ENCODE data around the gene EPS8L3. TPM values are rescaled to one million over a fixed set of nuclear protein-coding genes. Genes with fewer than 3 reads are reported as not detected.

The EPS8L3 gene
- total and polyA plus RNA-seq, 2 of the 8 experiments (the other 6 are each of a cell fraction or from before 2014, with no cell fraction given): not detected

GRCh38 chr1:109714661-109715372 is 48.9 kb downstream of the EPS8L3 start:
- Histone ChIP-seq H3K4ac (replicated peaks; ENCODE audit: insufficient read length, low read depth, low read length) (no peak overlapping the region), H2AK5ac (ENCODE audit: low read depth, low read length) (no peak overlapping the region), H3K4me2 (ENCODE audit: insufficient read depth in 1 of 2, low read depth in 2 of 2, low read length in 2 of 2) (no peak overlapping the region), H3K9me3 (ENCODE audit: insufficient read depth in 2 of 2, low read depth in 1 of 2, low read length in 1 of 2) (no peaks in the 10 kb centered on the region), H4K20me1 (replicated peaks in 1 of 2; ENCODE audit: control insufficient read depth in 1 of 2, insufficient read depth in 2 of 2, low read length in 2 of 2) (no peaks in the 10 kb centered on the region), H3K56ac (replicated peaks; ENCODE audit: insufficient read length, low read depth, low read length) (no peak overlapping the region), H2AFZ (ENCODE audit: low read length) (no peak overlapping the region), H3K14ac (ENCODE audit: insufficient read length) (no peak overlapping the region), H2BK5ac (ENCODE audit: low read depth, low read length) (no peak overlapping the region), H3K36me3 (ENCODE audit: control insufficient read depth in 2 of 4, insufficient read depth in 4 of 4, low read length in 3 of 4) (no peaks in the 10 kb centered on the region), H2BK15ac (ENCODE audit: low read length) (no peak overlapping the region), H2BK20ac (ENCODE audit: low read length) (no peak overlapping the region), H3K23me2 (ENCODE audit: low read depth, low read length) (no peaks in the 10 kb centered on the region), H3K79me2 (ENCODE audit: control insufficient read depth in 1 of 2, insufficient read depth in 2 of 2, low read length in 2 of 2) (no peaks in the 10 kb centered on the region), H4K5ac (ENCODE audit: insufficient read length, low read depth, low read length) (no peak overlapping the region), H2BK12ac (ENCODE audit: low read depth, low read length) (no peak overlapping the region), H3K18ac (ENCODE audit: extremely low read depth, low read length) (no peak overlapping the region), H3K4me3 (ENCODE audit: extremely low read depth in 1 of 4, insufficient read depth in 2 of 4, low read depth in 3 of 4, low read length in 4 of 4) (no peak overlapping the region), H3K23ac (ENCODE audit: insufficient read length) (no peak overlapping the region), H3K4me1 (replicated peaks in 1 of 4; ENCODE audit: control insufficient read depth in 3 of 4, insufficient read depth in 4 of 4, low read length in 3 of 4) (no peaks in the 10 kb centered on the region; a peak in 1 of 7 replicates), H4K91ac (replicated peaks; ENCODE audit: insufficient read length, low read length) (no peak overlapping the region), H3K79me1 (ENCODE audit: low read depth, low read length) (no peaks in the 10 kb centered on the region), H3K9ac (replicated peaks in 1 of 4; ENCODE audit: extremely low read depth in 1 of 4, low read depth in 3 of 4, low read length in 3 of 4) (no peak overlapping the region), H3K27me3 (replicated peaks in 1 of 4; ENCODE audit: control insufficient read depth in 3 of 4, extremely low read depth in 1 of 4, insufficient read depth in 3 of 4, low read length in 3 of 4) (peaks cover 0 to 3% (median 0%) of the 10 kb centered on the region in 4 experiments; a peak in 1 of 7 replicates), H3K27ac (ENCODE audit: low read depth, low read length) (no peak overlapping the region), H4K8ac (ENCODE audit: extremely low read depth, insufficient read depth, low read length) (no peak overlapping the region), H2BK120ac (replicated peaks; ENCODE audit: low read depth, low read length) (no peak overlapping the region)
- DNase-seq (ENCODE audit: low read depth in 1 of 2, low spot score in 2 of 2) (no peak), FAIRE-seq (no peak)
- ChIA-PET CTCF (ENCODE audit: partially characterized antibody) (interaction anchor here (0.6 to 7.4 kb wide), 2 partner anchors 61 to 216 kb away, joined by 3 to 51 read pairs; no protein-coding TSS in a partner anchor), POLR2A (ENCODE audit: partially characterized antibody) (no interaction called here)
- 89% methylated on average over 12 of the region's 12 CpGs; no CpG with 5 or more reads in 1 of the 2 experiments for WGBS, 2 experiments (ENCODE audit: extremely low coverage in 1 of 2, insufficient coverage in 1 of 2, insufficient read length in 1 of 2, insufficient replicate concordance in 2 of 2, low coverage in 1 of 2, low lambda C conversion rate in 2 of 2, missing lambda C conversion rate in 1 of 2)
- no peak for TF ChIP-seq SP4 (IDR thresholded peaks at IDR 0.05; ENCODE audit: low read length)
- no peak for TF ChIP-seq CREB1 (IDR thresholded peaks at IDR 0.05)
- TF ChIP-seq KDM4A (IDR thresholded peaks at IDR 0.05; ENCODE audit: low read depth, low read length, severe bottlenecking): no peak
- no peak for TF ChIP-seq SP2 (IDR thresholded peaks at IDR 0.05; ENCODE audit: low read length)
- no peak for TF ChIP-seq HDAC6 (IDR thresholded peaks at IDR 0.05; ENCODE audit: low read depth, low read length)
- no peak for TF ChIP-seq TAF7 (optimal IDR thresholded peaks at IDR 0.05; ENCODE audit: borderline replicate concordance, low read depth, low read length)
- TF ChIP-seq SUZ12 (IDR thresholded peaks at IDR 0.05; ENCODE audit: low read length): no peak
- TF ChIP-seq YY1 (IDR thresholded peaks at IDR 0.05; ENCODE audit: low read depth, low read length): no peak
- TF ChIP-seq JUND (IDR thresholded peaks at IDR 0.05; ENCODE audit: low read length): no peak
- TF ChIP-seq TCF12 (IDR thresholded peaks at IDR 0.05; ENCODE audit: low read depth, low read length): no peak
- TF ChIP-seq TAF1 (IDR thresholded peaks at IDR 0.05; ENCODE audit: low read depth, low read length): no peak
- TF ChIP-seq GTF2F1 (IDR thresholded peaks at IDR 0.05; ENCODE audit: borderline replicate concordance, low read depth, low read length): no peak
- no peak for TF ChIP-seq ATF2 (IDR thresholded peaks at IDR 0.05; ENCODE audit: low read length)

Data from H1 (cell line).